Activated T-cell treated with anti-CD3 and anti-CD28 coated beads, Interleukin-2, amount 50 U/mL, for 4 hours (primary cell): ENCODE measurements around the gene FBLN5. TPM values are rescaled to one million over a fixed set of nuclear protein-coding genes. Genes with fewer than 3 reads are reported as not detected.
A peak's percentile ranks its signal among the peaks of the same experiment; 100 is the strongest.

ENCODE experiments used
- ATAC-seq, 2 donors: fragments of 200-7000 bp; cut with Tn5 transposase; one replicate each; pipeline ENCODE4 v1.10.0; 2021
- DNase-seq: peaks from one replicate; pipeline ENCODE4 v3.0.0-alpha.2; 2020
- H3K27me3 Mint-ChIP-seq: one replicate; pipeline ENCODE4 v1.8.0; 2021; ENCODE audit warnings: low read depth, mixed read lengths
- H3K36me3 Mint-ChIP-seq: one replicate; pipeline ENCODE4 v1.8.0; 2022; ENCODE audit warnings: mixed read lengths; ENCODE audit not compliant: insufficient read depth
- H3K4me1 Mint-ChIP-seq: one replicate; pipeline ENCODE4 v1.8.0; 2021; ENCODE audit warnings: low read depth, mixed read lengths
- H3K4me3 Mint-ChIP-seq: one replicate; pipeline ENCODE4 v1.8.0; 2021; ENCODE audit warnings: mild to moderate bottlenecking, moderate library complexity, mixed read lengths
- H3K9me3 Mint-ChIP-seq: one replicate; pipeline ENCODE4 v1.8.0; 2021; ENCODE audit warnings: mixed read lengths
- total RNA-seq, 3 donors: library from RNA; stranded (reverse); gene quantifications; one replicate each; pipeline ENCODE4 v1.2.1, GENCODE V29; 2021

FBLN5 gene
- total RNA-seq, 3 donors from 2014 or later = 0.37 to 0.83 (median 0.60) TPM

DNA sequence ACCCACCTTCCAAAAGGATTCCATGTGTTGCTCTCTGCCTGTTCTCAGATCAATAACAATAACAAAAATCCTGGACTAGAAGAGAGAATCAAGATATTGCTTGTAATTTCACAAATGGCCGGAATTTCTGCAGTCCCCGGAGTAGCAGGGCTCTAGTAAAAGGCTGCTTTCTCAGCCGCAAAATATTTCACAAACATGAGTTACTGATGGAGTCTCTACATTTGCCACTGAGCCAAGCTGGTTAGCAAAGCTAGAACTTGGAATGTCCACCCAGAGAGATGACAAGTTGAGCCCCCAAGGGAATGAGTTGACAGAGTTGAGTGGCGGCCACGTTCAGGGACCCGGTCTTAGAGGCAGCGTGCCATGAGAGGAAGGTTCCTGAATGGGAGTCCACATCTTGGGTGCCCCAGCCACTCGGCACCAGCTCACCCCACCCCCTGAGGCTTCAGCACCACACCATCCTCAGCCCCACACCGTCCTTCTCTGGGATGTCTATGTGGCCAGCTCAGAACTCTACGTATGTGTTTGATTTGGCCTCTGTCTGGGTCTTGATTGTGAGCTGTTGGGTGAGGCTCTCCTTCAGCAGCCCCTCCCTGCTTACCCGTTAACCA is 15.9 kb downstream of the FBLN5 start:
- no peaks in the 10 kb centered on the region for H3K27me3 Mint-ChIP-seq
- H3K9me3 Mint-ChIP-seq = no peaks in the 10 kb centered on the region
- no peaks in the 10 kb centered on the region for H3K4me1 Mint-ChIP-seq
- H3K4me3 Mint-ChIP-seq = no peak overlapping the region
- ATAC-seq (no peak), DNase-seq (no peak)
- H3K36me3 Mint-ChIP-seq = no peaks in the 10 kb centered on the region

- Mint-ChIP-seq H3K4me1 (no peaks in the 10 kb centered on the region), H3K4me3 (no peak overlapping the region), H3K36me3 (no peaks in the 10 kb centered on the region), H3K27me3 (no peaks in the 10 kb centered on the region), H3K9me3 (no peaks in the 10 kb centered on the region)
- DNase-seq (no peak), ATAC-seq (no peak)
These were observed 17.8 kb downstream of the FBLN5 start for GRCh38 chr14:91929700-91930099.

- Mint-ChIP-seq H3K27me3 (no peaks in the 10 kb centered on the region), H3K36me3 (no peaks in the 10 kb centered on the region), H3K4me3 (no peak overlapping the region), H3K9me3 (no peaks in the 10 kb centered on the region), H3K4me1 (no peaks in the 10 kb centered on the region)
- ATAC-seq (no peak), DNase-seq (no peak)
These were observed 19.7 kb downstream of the FBLN5 start for GRCh38 chr14:91927800-91928199.

DNA sequence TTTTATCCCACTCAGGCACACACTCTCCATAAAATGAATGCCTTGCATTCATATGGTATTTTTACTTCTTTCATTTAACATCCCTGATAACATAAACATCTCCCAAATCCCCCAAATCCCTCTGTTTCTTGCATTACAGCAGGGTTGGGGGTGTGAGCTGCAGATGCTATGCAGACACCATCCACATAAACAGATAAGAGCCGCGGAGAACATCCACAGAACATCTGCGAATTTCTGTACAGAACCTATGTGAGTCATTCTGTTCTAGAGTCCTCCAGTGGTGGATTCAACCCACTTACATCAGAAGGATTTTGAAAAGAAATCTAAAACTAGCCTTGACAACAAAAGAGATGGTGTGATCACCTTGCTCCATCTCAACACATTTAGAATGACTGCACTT is 20.3 kb downstream of the FBLN5 start:
- no peak for ATAC-seq
- Mint-ChIP-seq H3K9me3 (no peaks in the 10 kb centered on the region), H3K4me1 (no peaks in the 10 kb centered on the region), H3K27me3 (no peaks in the 10 kb centered on the region), H3K36me3 (no peaks in the 10 kb centered on the region), H3K4me3 (no peak overlapping the region)
- no peak for DNase-seq

GRCh38 chr14:91926131-91926890 is 21.2 kb downstream of the FBLN5 start:
- DNase-seq (no peak), ATAC-seq (no peak)
- H3K36me3 Mint-ChIP-seq = no peaks in the 10 kb centered on the region
- no peaks in the 10 kb centered on the region for H3K9me3 Mint-ChIP-seq
- no peak overlapping the region for H3K4me3 Mint-ChIP-seq
- H3K4me1 Mint-ChIP-seq = no peaks in the 10 kb centered on the region
- no peaks in the 10 kb centered on the region for H3K27me3 Mint-ChIP-seq

DNA sequence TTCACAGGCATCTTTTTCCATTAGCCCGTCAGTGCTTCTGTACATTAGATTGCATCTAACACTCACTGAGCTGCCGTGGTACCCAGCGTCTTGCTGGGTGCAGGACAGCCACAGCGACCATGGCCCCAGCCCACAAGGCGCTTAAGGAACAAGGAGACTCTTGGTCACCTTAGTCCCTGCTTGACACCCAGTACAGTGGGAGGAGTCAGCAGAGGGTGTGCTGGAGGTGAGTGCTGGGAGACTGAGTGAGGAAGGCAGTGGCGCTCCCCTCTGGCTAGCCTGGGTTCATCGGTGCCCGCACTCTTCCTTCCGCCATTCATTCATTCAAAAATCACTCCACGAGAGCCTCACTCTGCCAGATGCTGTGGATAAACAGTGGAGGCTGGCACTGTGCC is 21.8 kb downstream of the FBLN5 start:
- Mint-ChIP-seq H3K36me3 (no peaks in the 10 kb centered on the region), H3K4me3 (no peak overlapping the region), H3K4me1 (no peaks in the 10 kb centered on the region), H3K9me3 (no peaks in the 10 kb centered on the region), H3K27me3 (no peaks in the 10 kb centered on the region)
- DNase-seq (no peak), ATAC-seq (no peak)

GRCh38 chr14:91925001-91925726 is 22.3 kb downstream of the FBLN5 start:
- DNase-seq (no peak), ATAC-seq (no peak)
- no peaks in the 10 kb centered on the region for H3K4me1 Mint-ChIP-seq
- no peaks in the 10 kb centered on the region for H3K27me3 Mint-ChIP-seq
- no peaks in the 10 kb centered on the region for H3K36me3 Mint-ChIP-seq
- H3K4me3 Mint-ChIP-seq = no peak overlapping the region
- no peaks in the 10 kb centered on the region for H3K9me3 Mint-ChIP-seq

DNA sequence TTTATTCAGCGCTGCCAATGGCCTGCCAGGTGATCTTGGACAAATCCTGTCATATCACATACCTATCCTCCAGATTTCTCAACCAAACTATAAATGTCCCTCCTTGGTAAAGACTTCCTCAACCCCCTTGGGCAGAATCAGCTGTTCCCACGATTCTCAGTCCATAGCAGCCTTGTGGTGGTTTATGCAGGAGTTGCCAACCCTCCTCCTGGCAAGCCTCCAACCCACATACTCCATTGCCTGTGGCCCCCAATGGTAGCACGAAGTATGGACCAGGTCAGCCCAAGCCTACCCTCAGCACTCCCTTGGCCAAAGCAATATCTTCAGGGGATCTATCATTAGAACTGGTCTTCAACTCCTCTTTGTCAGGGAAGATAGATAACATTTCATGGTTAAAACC is 27.0 kb downstream of the FBLN5 start:
- Mint-ChIP-seq H3K4me3 (no peak overlapping the region), H3K9me3 (no peaks in the 10 kb centered on the region), H3K4me1 (no peaks in the 10 kb centered on the region), H3K27me3 (no peaks in the 10 kb centered on the region), H3K36me3 (peaks cover 1% of the 10 kb centered on the region)
- ATAC-seq (no peak), DNase-seq (no peak)

GRCh38 chr14:91919814-91920213 is 27.7 kb downstream of the FBLN5 start:
- no peak overlapping the region for H3K4me3 Mint-ChIP-seq
- no peaks in the 10 kb centered on the region for H3K9me3 Mint-ChIP-seq
- H3K27me3 Mint-ChIP-seq = no peaks in the 10 kb centered on the region
- DNase-seq (no peak), ATAC-seq (no peak)
- no peaks in the 10 kb centered on the region for H3K4me1 Mint-ChIP-seq
- peaks cover 1% of the 10 kb centered on the region for H3K36me3 Mint-ChIP-seq

GRCh38 chr14:91918186-91918883 is 29.2 kb downstream of the FBLN5 start:
- Mint-ChIP-seq H3K9me3 (no peaks in the 10 kb centered on the region), H3K36me3 (peaks cover 1% of the 10 kb centered on the region), H3K4me1 (no peaks in the 10 kb centered on the region), H3K27me3 (no peaks in the 10 kb centered on the region), H3K4me3 (no peak overlapping the region)
- DNase-seq (no peak), ATAC-seq (no peak)

GRCh38 chr14:91912035-91912434 is 35.5 kb downstream of the FBLN5 start:
- no peak overlapping the region for H3K4me3 Mint-ChIP-seq
- no peaks in the 10 kb centered on the region for H3K9me3 Mint-ChIP-seq
- DNase-seq (no peak), ATAC-seq (no peak)
- no peaks in the 10 kb centered on the region for H3K27me3 Mint-ChIP-seq
- peaks cover 1% of the 10 kb centered on the region for H3K36me3 Mint-ChIP-seq
- H3K4me1 Mint-ChIP-seq = peaks cover 15% of the 10 kb centered on the region

- Mint-ChIP-seq H3K4me3 (no peak overlapping the region), H3K27me3 (no peaks in the 10 kb centered on the region), H3K36me3 (peaks cover 1% of the 10 kb centered on the region), H3K9me3 (no peaks in the 10 kb centered on the region), H3K4me1 (peaks cover 15% of the 10 kb centered on the region)
- ATAC-seq (peak; percentile 76 to 92), DNase-seq (peak; percentile 38)
These were observed 35.9 kb downstream of the FBLN5 start for GRCh38 chr14:91911474-91912032.

GRCh38 chr14:91910196-91910595 is 37.3 kb downstream of the FBLN5 start:
- Mint-ChIP-seq H3K36me3 (no peaks in the 10 kb centered on the region), H3K4me1 (peaks cover 15% of the 10 kb centered on the region), H3K27me3 (no peaks in the 10 kb centered on the region), H3K9me3 (no peaks in the 10 kb centered on the region), H3K4me3 (no peak overlapping the region)
- ATAC-seq = no peak
- no peak for DNase-seq

GRCh38 chr14:91906374-91906773 is 41.1 kb downstream of the FBLN5 start:
- H3K9me3 Mint-ChIP-seq = no peaks in the 10 kb centered on the region
- ATAC-seq = no peak
- H3K36me3 Mint-ChIP-seq = no peaks in the 10 kb centered on the region
- H3K4me1 Mint-ChIP-seq = peaks cover 12% of the 10 kb centered on the region
- no peaks in the 10 kb centered on the region for H3K27me3 Mint-ChIP-seq
- no peak for DNase-seq
- no peak overlapping the region for H3K4me3 Mint-ChIP-seq
